ENCODE measurements around the gene EIPR1.

EIPR1 gene

GRCh38 chr2:3248754-3249475 lies 128.7 kb downstream of the EIPR1 start:
- Histone ChIP-seq H3K27ac (no peak overlapping the region), H3K9me3 (ENCODE audit: low read depth, low read length) (no peaks in the 10 kb centered on the region), H3K4me3 (no peak overlapping the region), H3K9ac (ENCODE audit: insufficient read length) (no peak overlapping the region), H3K36me3 (ENCODE audit: insufficient read depth, low read length) (no peaks in the 10 kb centered on the region)
- no peak for DNase-seq (ENCODE audit: low read depth, low spot score)
- TF ChIP-seq FOXP2 (optimal IDR thresholded peaks at IDR 0.05; ENCODE audit: control extremely low read depth, extremely low read length, insufficient read depth): no peak
- no peak for TF ChIP-seq EZH2 (IDR thresholded peaks at IDR 0.05)
- TF ChIP-seq POLR2AphosphoS5 (IDR thresholded peaks at IDR 0.05; ENCODE audit: borderline replicate concordance, low read depth, low read length): no peak

DNA sequence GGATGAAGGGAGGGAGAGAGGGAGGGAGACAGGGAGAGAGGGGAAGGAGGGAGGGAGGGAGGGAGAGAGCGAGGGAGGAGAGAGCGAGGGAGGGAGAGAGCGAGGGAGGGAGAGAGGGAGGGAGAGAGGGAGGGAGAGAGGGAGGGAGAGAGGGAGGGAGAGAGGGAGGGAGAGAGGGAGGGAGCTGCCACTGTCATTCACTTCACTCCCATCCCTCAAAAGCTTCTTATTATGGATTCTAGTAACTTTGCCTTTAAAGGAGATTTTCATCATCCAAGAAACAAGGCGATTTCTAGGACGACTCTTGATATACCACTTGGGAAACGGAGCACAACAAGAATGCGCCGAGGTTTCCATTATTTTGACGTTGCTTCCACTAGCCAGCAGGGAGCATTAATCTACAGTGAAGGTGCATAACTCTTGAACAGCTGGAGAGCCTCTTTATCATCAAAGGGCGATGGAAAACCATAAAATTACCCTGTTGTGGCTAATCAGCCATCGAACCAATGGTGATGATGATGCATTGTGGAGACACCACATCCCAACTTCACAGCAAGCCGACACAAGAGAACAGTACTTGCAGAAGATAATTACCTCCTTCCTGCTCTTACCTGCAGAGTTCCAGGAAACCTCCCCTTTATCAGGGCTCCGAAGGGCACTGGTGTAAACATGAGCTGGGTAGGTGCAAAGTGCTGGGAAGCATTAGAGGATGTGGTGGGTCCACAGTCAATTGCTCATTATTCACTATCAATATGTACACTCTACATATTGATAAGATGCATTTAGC lies 130.5 kb downstream of the EIPR1 start:
- no peak overlapping the region for H3K9ac ChIP-seq (ENCODE audit: insufficient read length)
- DNase-seq (ENCODE audit: low read depth, low spot score): no peak
- H3K27ac ChIP-seq: no peak overlapping the region
- H3K4me3 ChIP-seq: no peak overlapping the region
- H3K36me3 ChIP-seq (ENCODE audit: insufficient read depth, low read length): no peaks in the 10 kb centered on the region
- TF ChIP-seq FOXP2 (optimal IDR thresholded peaks at IDR 0.05; ENCODE audit: control extremely low read depth, extremely low read length, insufficient read depth): no peak
- TF ChIP-seq POLR2AphosphoS5 (IDR thresholded peaks at IDR 0.05; ENCODE audit: borderline replicate concordance, low read depth, low read length): no peak
- no peak for TF ChIP-seq EZH2 (IDR thresholded peaks at IDR 0.05)
- H3K9me3 ChIP-seq (ENCODE audit: low read depth, low read length): no peaks in the 10 kb centered on the region

DNA sequence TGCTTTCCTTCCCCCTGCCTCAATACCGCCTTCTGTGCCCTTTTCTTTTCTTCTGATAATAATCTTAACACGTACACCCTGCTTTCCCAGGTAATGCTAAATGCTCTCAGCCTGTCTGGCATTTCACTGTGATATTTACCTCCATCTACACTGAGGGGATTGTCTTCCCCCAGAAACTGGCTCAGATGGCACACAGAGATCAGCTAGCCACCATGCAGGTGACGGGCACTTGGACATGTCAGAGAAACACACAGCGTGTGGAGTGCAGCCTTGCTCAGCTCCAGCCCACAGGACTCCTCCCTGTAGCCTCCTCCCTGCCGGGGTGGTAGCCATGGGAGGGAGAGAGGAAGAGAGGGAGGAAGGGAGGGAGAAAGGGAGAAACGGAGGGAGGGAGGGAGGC lies 131.2 kb downstream of the EIPR1 start:
- Histone ChIP-seq H3K9ac (ENCODE audit: insufficient read length) (no peak overlapping the region), H3K9me3 (ENCODE audit: low read depth, low read length) (no peaks in the 10 kb centered on the region), H3K4me3 (no peak overlapping the region), H3K36me3 (ENCODE audit: insufficient read depth, low read length) (no peaks in the 10 kb centered on the region), H3K27ac (no peak overlapping the region)
- TF ChIP-seq FOXP2 (optimal IDR thresholded peaks at IDR 0.05; ENCODE audit: control extremely low read depth, extremely low read length, insufficient read depth) (no peak), EZH2 (IDR thresholded peaks at IDR 0.05) (no peak), POLR2AphosphoS5 (IDR thresholded peaks at IDR 0.05; ENCODE audit: borderline replicate concordance, low read depth, low read length) (no peak)
- no peak for DNase-seq (ENCODE audit: low read depth, low spot score)

DNA sequence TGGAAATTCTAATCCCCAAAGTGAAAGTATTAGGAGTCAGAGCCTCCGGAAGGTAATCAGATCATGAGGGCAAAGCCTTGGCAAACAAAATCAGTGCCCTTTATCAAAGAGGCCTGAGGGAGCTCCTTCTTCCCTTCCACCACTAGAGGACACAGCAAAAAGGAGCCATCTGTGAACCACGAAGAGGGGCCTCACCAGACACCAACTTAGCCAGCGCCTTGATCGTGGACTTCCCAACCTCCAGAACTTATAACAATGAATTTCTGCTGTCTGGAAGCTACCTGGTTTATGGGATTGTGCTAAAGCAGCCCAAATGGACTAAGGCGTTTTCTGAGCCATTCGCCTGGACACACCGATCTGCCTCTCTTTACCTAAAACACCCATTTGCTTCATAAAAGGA lies 133.1 kb downstream of the EIPR1 start:
- Histone ChIP-seq H3K4me3 (no peak overlapping the region), H3K27ac (no peak overlapping the region), H3K9me3 (ENCODE audit: low read depth, low read length) (no peaks in the 10 kb centered on the region), H3K9ac (ENCODE audit: insufficient read length) (no peak overlapping the region), H3K36me3 (ENCODE audit: insufficient read depth, low read length) (no peaks in the 10 kb centered on the region)
- TF ChIP-seq FOXP2 (optimal IDR thresholded peaks at IDR 0.05; ENCODE audit: control extremely low read depth, extremely low read length, insufficient read depth) (no peak), EZH2 (IDR thresholded peaks at IDR 0.05) (no peak), POLR2AphosphoS5 (IDR thresholded peaks at IDR 0.05; ENCODE audit: borderline replicate concordance, low read depth, low read length) (no peak)
- no peak for DNase-seq (ENCODE audit: low read depth, low spot score)

DNA sequence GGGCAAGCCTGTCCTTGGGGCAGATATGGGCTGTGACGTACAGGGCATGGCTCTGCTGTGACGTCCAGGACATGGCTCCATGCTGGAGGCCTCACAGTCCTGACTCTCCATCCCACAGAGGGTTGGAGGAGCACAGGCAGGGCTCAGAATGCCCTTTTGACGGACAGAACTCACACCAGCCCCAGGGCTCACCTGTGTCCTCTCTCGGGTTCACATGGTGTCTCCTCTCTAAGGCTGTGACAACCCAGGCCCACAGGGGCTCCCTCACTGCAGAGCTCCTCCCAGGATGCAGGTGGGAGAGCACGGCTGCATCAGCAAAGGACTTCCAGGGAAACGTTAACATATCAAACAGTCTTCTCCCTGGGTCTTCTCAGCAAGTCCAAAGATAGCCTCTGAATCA lies 133.8 kb downstream of the EIPR1 start:
- Histone ChIP-seq H3K36me3 (ENCODE audit: insufficient read depth, low read length) (no peaks in the 10 kb centered on the region), H3K9me3 (ENCODE audit: low read depth, low read length) (no peaks in the 10 kb centered on the region), H3K9ac (ENCODE audit: insufficient read length) (no peak overlapping the region), H3K27ac (no peak overlapping the region), H3K4me3 (no peak overlapping the region)
- no peak for DNase-seq (ENCODE audit: low read depth, low spot score)
- no peak for TF ChIP-seq FOXP2 (optimal IDR thresholded peaks at IDR 0.05; ENCODE audit: control extremely low read depth, extremely low read length, insufficient read depth)
- TF ChIP-seq POLR2AphosphoS5 (IDR thresholded peaks at IDR 0.05; ENCODE audit: borderline replicate concordance, low read depth, low read length): no peak
- no peak for TF ChIP-seq EZH2 (IDR thresholded peaks at IDR 0.05)

- H3K9ac ChIP-seq (ENCODE audit: insufficient read length): no peak overlapping the region
- no peaks in the 10 kb centered on the region for H3K9me3 ChIP-seq (ENCODE audit: low read depth, low read length)
- no peak overlapping the region for H3K27ac ChIP-seq
- H3K36me3 ChIP-seq (ENCODE audit: insufficient read depth, low read length): no peaks in the 10 kb centered on the region
- no peak overlapping the region for H3K4me3 ChIP-seq
- no peak for DNase-seq (ENCODE audit: low read depth, low spot score)
- TF ChIP-seq EZH2 (IDR thresholded peaks at IDR 0.05): no peak
- TF ChIP-seq FOXP2 (optimal IDR thresholded peaks at IDR 0.05; ENCODE audit: control extremely low read depth, extremely low read length, insufficient read depth): no peak
- no peak for TF ChIP-seq POLR2AphosphoS5 (IDR thresholded peaks at IDR 0.05; ENCODE audit: borderline replicate concordance, low read depth, low read length)
These were observed 134.8 kb downstream of the EIPR1 start for GRCh38 chr2:3242747-3243369.

GRCh38 chr2:3241971-3242746 lies 135.5 kb downstream of the EIPR1 start:
- TF ChIP-seq EZH2 (IDR thresholded peaks at IDR 0.05): no peak
- TF ChIP-seq FOXP2 (optimal IDR thresholded peaks at IDR 0.05; ENCODE audit: control extremely low read depth, extremely low read length, insufficient read depth): no peak
- no peak for TF ChIP-seq POLR2AphosphoS5 (IDR thresholded peaks at IDR 0.05; ENCODE audit: borderline replicate concordance, low read depth, low read length)
- H3K27ac ChIP-seq: no peak overlapping the region
- H3K9me3 ChIP-seq (ENCODE audit: low read depth, low read length): no peaks in the 10 kb centered on the region
- no peaks in the 10 kb centered on the region for H3K36me3 ChIP-seq (ENCODE audit: insufficient read depth, low read length)
- DNase-seq (ENCODE audit: low read depth, low spot score): no peak
- no peak overlapping the region for H3K9ac ChIP-seq (ENCODE audit: insufficient read length)
- H3K4me3 ChIP-seq: no peak overlapping the region

Measured in SK-N-MC (cell line).